HEK293T (cell line): Measurements from ENCODE around the gene LRRC1.

Experiments
- ARNT ChIP-seq: fragments of 450-650 bp; IDR thresholded peaks from 2 replicates; pipeline ENCODE4 v1.6.1; 2017; ENCODE audit warnings: mild to moderate bottlenecking
- BHLHE40 ChIP-seq: fragments of 450-650 bp; IDR thresholded peaks from 2 replicates; pipeline ENCODE4 v1.6.1; 2016; ENCODE audit warnings: mild to moderate bottlenecking, moderate library complexity, borderline replicate concordance
- CTBP1 ChIP-seq: fragments of 450-650 bp; IDR thresholded peaks from 2 replicates; pipeline ENCODE4 v1.6.1; 2016; ENCODE audit warnings: borderline replicate concordance
- ELF4 ChIP-seq: fragments of 450-650 bp; IDR thresholded peaks from 2 replicates; pipeline ENCODE4 v1.6.1; 2017; ENCODE audit warnings: antibody characterized with exemption
- FOXA1 ChIP-seq: fragments of 450-650 bp; IDR thresholded peaks from 2 replicates; pipeline ENCODE4 v1.6.1; 2016; ENCODE audit warnings: mild to moderate bottlenecking
- FOXK2 ChIP-seq: fragments of 450-650 bp; IDR thresholded peaks from 2 replicates; pipeline ENCODE4 v1.6.1; 2016; ENCODE audit warnings: mild to moderate bottlenecking
- FOXM1 ChIP-seq: fragments of 450-650 bp; IDR thresholded peaks from 2 replicates; pipeline ENCODE4 v1.6.1; 2017; ENCODE audit warnings: mild to moderate bottlenecking, borderline replicate concordance
- HDGF ChIP-seq: fragments of 450-650 bp; IDR thresholded peaks from 2 replicates; pipeline ENCODE4 v1.6.1; 2017; ENCODE audit warnings: antibody characterized with exemption, borderline replicate concordance
- LEF1 ChIP-seq: fragments of 450-650 bp; IDR thresholded peaks from 2 replicates; pipeline ENCODE4 v1.6.1; 2017; ENCODE audit warnings: mild to moderate bottlenecking, borderline replicate concordance
- NFRKB ChIP-seq: fragments of 450-650 bp; IDR thresholded peaks from 2 replicates; pipeline ENCODE4 v1.6.1; 2016; ENCODE audit warnings: mild to moderate bottlenecking, moderate library complexity
- PKNOX1 ChIP-seq: fragments of 450-650 bp; IDR thresholded peaks from 2 replicates; pipeline ENCODE4 v1.6.1; 2016
- SP1 ChIP-seq: fragments of 450-650 bp; IDR thresholded peaks from 2 replicates; pipeline ENCODE4 v1.6.1; 2017
- SUZ12 ChIP-seq: fragments of 450-650 bp; IDR thresholded peaks from 2 replicates; pipeline ENCODE4 v1.6.1; 2016; ENCODE audit warnings: mild to moderate bottlenecking
- TARDBP ChIP-seq: fragments of 450-650 bp; IDR thresholded peaks from 2 replicates; pipeline ENCODE4 v1.6.1; 2016

DNA sequence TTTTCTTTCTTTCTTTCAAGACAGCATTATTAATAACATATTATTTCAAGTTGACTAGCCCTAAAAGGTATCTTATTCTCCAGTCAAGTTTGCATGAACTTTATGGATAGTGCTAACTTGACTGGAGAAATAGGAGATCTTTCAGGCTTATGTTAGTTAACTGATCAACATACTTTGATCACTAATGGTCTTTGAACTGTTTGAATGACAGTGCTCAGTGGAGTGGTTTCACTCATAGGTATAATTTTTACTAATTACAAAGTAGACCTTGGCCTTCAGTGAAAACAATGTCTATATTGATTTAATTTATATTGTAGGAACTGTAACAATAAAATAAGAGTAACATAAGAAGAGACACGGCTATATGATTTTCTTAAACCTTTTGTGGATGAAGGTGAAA, 8.0 kb upstream of the LRRC1 start:
- TF ChIP-seq PKNOX1 = no peak
- TF ChIP-seq BHLHE40 = no peak
- no peak for TF ChIP-seq SUZ12
- TF ChIP-seq FOXM1 = no peak
- no peak for TF ChIP-seq ELF4
- no peak for TF ChIP-seq SP1
- no peak for TF ChIP-seq FOXA1
- no peak for TF ChIP-seq NFRKB
- TF ChIP-seq HDGF = no peak
- no peak for TF ChIP-seq TARDBP
- TF ChIP-seq CTBP1 = no peak
- no peak for TF ChIP-seq FOXK2
- TF ChIP-seq ARNT = no peak
- TF ChIP-seq LEF1 = no peak
